Stimulated activated CD4-positive, alpha-beta T cell treated with anti-CD3 and anti-CD28 coated beads, Interleukin-2, amount 100 ng/mL, for 4 hours (primary cell): ENCODE measurements around the gene MYL12B.
"Not testable (repeated sequence)": the region's sequence is repeated elsewhere in the genome, so short reads cannot be mapped to it uniquely, and the experiment has no call there.

Experiments
- DNase-seq: peaks from one replicate; pipeline ENCODE4 v3.0.0-alpha.2; 2020; ENCODE audit warnings: low read depth

Gene MYL12B

GRCh38 chr18:3262234-3263131 lies 550 bp downstream of the MYL12B start:
- no peak for DNase-seq

GRCh38 chr18:3263132-3263700 lies 1.3 kb downstream of the MYL12B start:
- DNase-seq, result no peak

- no peak for DNase-seq
These were observed 2.4 kb downstream of the MYL12B start for GRCh38 chr18:3264362-3264761.

- no peak for DNase-seq
These were observed 3.7 kb downstream of the MYL12B start for GRCh38 chr18:3265564-3266033.

- DNase-seq, result no peak
These were observed 4.2 kb downstream of the MYL12B start for GRCh38 chr18:3266062-3266608.

GRCh38 chr18:3268306-3268705 lies 6.4 kb downstream of the MYL12B start:
- DNase-seq, result no peak

GRCh38 chr18:3269241-3269913 lies 7.4 kb downstream of the MYL12B start:
- DNase-seq, result no peak

GRCh38 chr18:3269914-3270299 lies 8.0 kb downstream of the MYL12B start:
- no peak for DNase-seq

GRCh38 chr18:3273042-3273441 lies 11.1 kb downstream of the MYL12B start:
- no peak for DNase-seq

- DNase-seq, result not testable (repeated sequence)
These were observed 15.8 kb downstream of the MYL12B start for GRCh38 chr18:3277643-3278213.

- no peak for DNase-seq
These were observed 17.6 kb downstream of the MYL12B start for GRCh38 chr18:3279201-3280185.

GRCh38 chr18:3281456-3282400 lies 19.8 kb downstream of the MYL12B start:
- DNase-seq, result no peak

GRCh38 chr18:3283253-3283863 lies 21.4 kb downstream of the MYL12B start:
- no peak for DNase-seq

- no peak for DNase-seq
These were observed 22.0 kb downstream of the MYL12B start for GRCh38 chr18:3283908-3284307.

- no peak for DNase-seq
These were observed 22.6 kb downstream of the MYL12B start for GRCh38 chr18:3284501-3284900.

- DNase-seq, result no peak
These were observed 24.2 kb downstream of the MYL12B start for GRCh38 chr18:3286159-3286558.

GRCh38 chr18:3293196-3293951 lies 31.4 kb downstream of the MYL12B start:
- DNase-seq, result no peak

GRCh38 chr18:3294435-3295080 lies 32.6 kb downstream of the MYL12B start:
- no peak for DNase-seq
